OCI-LY1 (cell line): ENCODE data around the gene MAP3K14.

ENCODE experiments used
- H2AFZ ChIP-seq: fragments of 200-600 bp; sonication (generic), shearing (Covaris generic); 2 replicates; pipeline ENCODE4 v1.6.0; 2014; ENCODE audit warnings: antibody characterized with exemption, mild to moderate bottlenecking, low read length
- H3F3A ChIP-seq: fragments of 200-600 bp; sonication (generic), shearing (Covaris generic); 2 replicates; pipeline ENCODE4 v1.6.0; 2014; ENCODE audit warnings: mild to moderate bottlenecking, antibody characterized with exemption, low read length, moderate library complexity; ENCODE audit not compliant: insufficient read depth
- H3K27ac ChIP-seq: fragments of 200-600 bp; sonication (generic); 2 replicates; pipeline ENCODE4 v1.5.1; 2014; ENCODE audit warnings: low read length, mixed run types, mild to moderate bottlenecking, low read depth; ENCODE audit not compliant: poor library complexity, severe bottlenecking
- H3K27me3 ChIP-seq: fragments of 200-600 bp; sonication (generic); 2 replicates; pipeline ENCODE4 v1.6.0; 2014; ENCODE audit warnings: antibody characterized with exemption, mild to moderate bottlenecking, low read length, moderate library complexity; ENCODE audit not compliant: insufficient read depth
- H3K36me3 ChIP-seq: fragments of 200-600 bp; sonication (generic); 2 replicates; pipeline ENCODE4 v1.6.1; 2014; ENCODE audit warnings: mild to moderate bottlenecking, antibody characterized with exemption, low read length, moderate library complexity, mixed read lengths; ENCODE audit not compliant: insufficient read depth
- H3K4me1 ChIP-seq: fragments of 200-600 bp; sonication (generic); 2 replicates; pipeline ENCODE4 v1.5.1; 2014; ENCODE audit warnings: mild to moderate bottlenecking, low read length, moderate library complexity; ENCODE audit not compliant: insufficient read depth, severe bottlenecking
- H3K4me2 ChIP-seq: fragments of 200-600 bp; sonication (generic), shearing (Covaris generic); 2 replicates; pipeline ENCODE4 v1.6.1; 2014; ENCODE audit warnings: low read length
- H3K4me3 ChIP-seq: fragments of 200-600 bp; sonication (generic); 2 replicates; pipeline ENCODE4 v1.5.1; 2014; ENCODE audit warnings: low read length, low read depth, mild to moderate bottlenecking, mixed read lengths; ENCODE audit not compliant: poor library complexity, severe bottlenecking
- H3K79me2 ChIP-seq: fragments of 200-600 bp; shearing (Covaris generic); 2 replicates; pipeline ENCODE4 v1.6.1; 2016; ENCODE audit warnings: mixed run types, low read length, mixed read lengths; ENCODE audit not compliant: insufficient read depth
- H3K9ac ChIP-seq: fragments of 200-600 bp; sonication (generic), shearing (Covaris generic); 2 replicates; pipeline ENCODE4 v1.6.1; 2014; ENCODE audit warnings: mild to moderate bottlenecking, low read length, mixed read lengths
- H3K9me2 ChIP-seq: fragments of 200-600 bp; sonication (generic), shearing (Covaris generic); 2 replicates; pipeline ENCODE4 v1.6.1; 2014; ENCODE audit warnings: low read depth, mild to moderate bottlenecking, low read length, mixed read lengths
- H3K9me3 ChIP-seq: fragments of 200-600 bp; shearing (Covaris generic); 2 replicates; pipeline ENCODE4 v1.6.1; 2014; ENCODE audit warnings: low read length, mixed read lengths
- H4K20me1 ChIP-seq: fragments of 200-600 bp; sonication (generic), shearing (Covaris generic); 2 replicates; pipeline ENCODE4 v1.6.0; 2016; ENCODE audit warnings: mild to moderate bottlenecking, low read length; ENCODE audit not compliant: insufficient read depth
- EZH2 ChIP-seq: fragments of 200-600 bp; sonication (generic), shearing (Covaris generic); IDR thresholded peaks from 2 replicates; pipeline ENCODE4 v1.8.0; 2017; ENCODE audit warnings: borderline replicate concordance, mixed run types, mild to moderate bottlenecking, antibody characterized with exemption, low read length, moderate library complexity, mixed read lengths
- TF ChIP-seq, protein P1 (sequence below): fragments of 200-600 bp; sonication (generic), shearing (Covaris generic); IDR thresholded peaks from 2 replicates; pipeline ENCODE4 v1.5.1; 2017; ENCODE audit warnings: mild to moderate bottlenecking, antibody characterized with exemption, low read length, moderate library complexity, mixed read lengths

The MAP3K14 gene

DNA sequence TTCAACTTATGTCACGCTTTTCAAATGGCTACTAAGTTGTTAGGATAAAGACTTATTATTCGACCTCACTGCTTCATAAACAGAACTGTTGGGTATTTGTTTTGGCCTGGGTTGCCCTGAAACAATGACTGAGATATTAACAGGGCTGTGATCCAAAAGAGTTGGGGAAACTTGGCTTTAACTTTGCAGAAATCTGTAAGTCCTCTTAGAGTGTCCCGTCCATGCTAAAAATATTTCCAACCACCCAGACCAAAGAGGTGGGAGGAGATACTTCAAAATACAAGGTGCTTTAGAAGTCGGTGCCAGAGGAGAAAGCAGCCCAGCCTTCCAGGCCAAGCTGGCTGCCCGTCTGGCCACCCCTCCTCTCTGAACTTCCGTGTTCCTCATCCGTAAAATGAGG lies 38.8 kb downstream of the MAP3K14 start:
- no peaks in the 10 kb centered on the region for H4K20me1 ChIP-seq
- H3K9me3 ChIP-seq, result no peaks in the 10 kb centered on the region
- TF ChIP-seq, protein P1, sequence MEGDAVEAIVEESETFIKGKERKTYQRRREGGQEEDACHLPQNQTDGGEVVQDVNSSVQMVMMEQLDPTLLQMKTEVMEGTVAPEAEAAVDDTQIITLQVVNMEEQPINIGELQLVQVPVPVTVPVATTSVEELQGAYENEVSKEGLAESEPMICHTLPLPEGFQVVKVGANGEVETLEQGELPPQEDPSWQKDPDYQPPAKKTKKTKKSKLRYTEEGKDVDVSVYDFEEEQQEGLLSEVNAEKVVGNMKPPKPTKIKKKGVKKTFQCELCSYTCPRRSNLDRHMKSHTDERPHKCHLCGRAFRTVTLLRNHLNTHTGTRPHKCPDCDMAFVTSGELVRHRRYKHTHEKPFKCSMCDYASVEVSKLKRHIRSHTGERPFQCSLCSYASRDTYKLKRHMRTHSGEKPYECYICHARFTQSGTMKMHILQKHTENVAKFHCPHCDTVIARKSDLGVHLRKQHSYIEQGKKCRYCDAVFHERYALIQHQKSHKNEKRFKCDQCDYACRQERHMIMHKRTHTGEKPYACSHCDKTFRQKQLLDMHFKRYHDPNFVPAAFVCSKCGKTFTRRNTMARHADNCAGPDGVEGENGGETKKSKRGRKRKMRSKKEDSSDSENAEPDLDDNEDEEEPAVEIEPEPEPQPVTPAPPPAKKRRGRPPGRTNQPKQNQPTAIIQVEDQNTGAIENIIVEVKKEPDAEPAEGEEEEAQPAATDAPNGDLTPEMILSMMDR, result no peak
- no peak for TF ChIP-seq EZH2
- no peak overlapping the region for H3K27ac ChIP-seq
- no peak overlapping the region for H3K4me2 ChIP-seq
- peaks cover 4% of the 10 kb centered on the region for H3K4me1 ChIP-seq
- H3K36me3 ChIP-seq, result peaks cover 12% of the 10 kb centered on the region; the same call in 1 of the 2 replicates
- H3K9me2 ChIP-seq, result no peaks in the 10 kb centered on the region
- H2AFZ ChIP-seq, result no peak overlapping the region
- no peaks in the 10 kb centered on the region for H3K27me3 ChIP-seq
- H3K9ac ChIP-seq, result no peak overlapping the region
- H3K79me2 ChIP-seq, result no peaks in the 10 kb centered on the region
- no peaks in the 10 kb centered on the region for H3F3A ChIP-seq
- H3K4me3 ChIP-seq, result no peak overlapping the region

DNA sequence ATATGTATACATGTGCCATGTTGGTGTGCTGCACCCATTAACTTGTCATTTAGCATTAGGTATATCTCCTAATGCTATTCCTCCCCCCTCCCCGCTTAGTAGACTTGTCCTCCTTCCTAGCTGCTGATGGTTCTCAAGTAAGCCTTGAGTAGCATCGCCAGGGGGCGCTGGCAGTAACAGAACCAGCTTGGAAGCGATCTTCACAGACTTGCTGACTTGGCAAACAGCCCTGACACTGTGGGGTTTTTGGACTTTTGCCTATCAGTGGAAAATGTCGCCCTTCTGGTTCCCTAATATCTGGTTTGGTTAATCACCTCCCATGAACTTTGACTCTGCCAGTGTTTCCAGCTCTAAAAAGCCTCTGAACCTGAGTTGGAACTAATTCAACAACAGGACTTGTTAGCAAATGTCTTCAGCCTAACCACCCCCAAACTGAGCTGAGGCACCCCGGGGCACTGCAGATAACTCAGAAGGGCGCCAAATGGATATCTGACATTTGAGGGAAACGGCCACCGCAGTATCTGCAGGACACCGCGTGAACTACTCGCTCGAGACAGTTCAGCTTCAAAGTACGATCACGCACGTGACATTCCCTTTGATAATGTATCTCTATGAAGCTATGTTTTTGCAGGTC lies 39.5 kb downstream of the MAP3K14 start:
- H3K9ac ChIP-seq, result no peak overlapping the region
- no peaks in the 10 kb centered on the region for H3K9me2 ChIP-seq
- H3K4me3 ChIP-seq, result no peak overlapping the region
- H2AFZ ChIP-seq, result no peak overlapping the region
- TF ChIP-seq, protein P1, result peak; percentile 75
- no peak for TF ChIP-seq EZH2
- peaks cover 4% of the 10 kb centered on the region for H3K4me1 ChIP-seq
- H3K4me2 ChIP-seq, result no peak overlapping the region
- peaks cover 7% of the 10 kb centered on the region; the same call in 1 of the 2 replicates for H3K36me3 ChIP-seq
- no peaks in the 10 kb centered on the region for H3K79me2 ChIP-seq
- H3K27me3 ChIP-seq, result no peaks in the 10 kb centered on the region
- no peaks in the 10 kb centered on the region for H3F3A ChIP-seq
- H3K9me3 ChIP-seq, result no peaks in the 10 kb centered on the region
- no peaks in the 10 kb centered on the region for H4K20me1 ChIP-seq
- H3K27ac ChIP-seq, result no peak overlapping the region

DNA sequence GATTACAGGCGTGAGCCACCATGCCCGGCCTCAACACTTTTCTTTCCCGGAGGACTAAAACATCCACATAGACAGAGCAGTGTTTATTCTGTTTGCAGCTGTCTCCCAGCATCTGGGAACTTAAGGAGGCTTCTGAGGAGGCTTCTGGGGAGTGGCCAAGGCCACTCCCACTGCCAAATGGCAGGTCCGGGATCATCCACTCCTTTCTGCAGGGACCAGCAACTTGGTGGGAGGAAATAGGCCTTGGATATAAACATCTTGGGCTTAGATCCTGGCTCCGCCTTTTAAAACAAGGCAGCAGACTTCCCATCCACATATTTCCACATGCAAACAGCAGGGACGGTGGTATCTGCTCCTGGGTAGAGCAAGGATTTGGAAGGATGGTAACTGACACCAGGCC lies 40.8 kb downstream of the MAP3K14 start:
- Histone ChIP-seq H3K4me1 (peaks cover 4% of the 10 kb centered on the region), H3K27ac (no peak overlapping the region), H4K20me1 (no peaks in the 10 kb centered on the region), H3K9me2 (no peaks in the 10 kb centered on the region), H3K79me2 (no peaks in the 10 kb centered on the region), H3K27me3 (no peaks in the 10 kb centered on the region), H3K4me2 (no peak overlapping the region), H3K36me3 (peaks cover 7% of the 10 kb centered on the region; the same call in 1 of the 2 replicates), H3K9ac (no peak overlapping the region), H3K9me3 (no peaks in the 10 kb centered on the region), H3F3A (no peaks in the 10 kb centered on the region), H3K4me3 (no peak overlapping the region), H2AFZ (no peak overlapping the region)
- TF ChIP-seq EZH2, result no peak
- TF ChIP-seq, protein P1, result no peak
